Parathyroid adenoma (tissue), 2 donors: ENCODE data around the gene KYAT1.

Experiments used
- H2AFZ ChIP-seq: fragments of 300-600 bp; sonication (generic); one replicate; pipeline ENCODE4 v1.7.0; 2017; ENCODE audit warnings: antibody characterized with exemption, mild to moderate bottlenecking
- H3K27ac ChIP-seq: fragments of 300-600 bp; sonication (generic); one replicate; pipeline ENCODE4 v1.7.0; 2017
- H3K27me3 ChIP-seq: fragments of 300-600 bp; sonication (generic); one replicate; pipeline ENCODE4 v1.7.0; 2017; ENCODE audit warnings: low read length; ENCODE audit not compliant: control insufficient read depth, insufficient read depth
- H3K36me3 ChIP-seq: fragments of 300-600 bp; sonication (generic); one replicate; pipeline ENCODE4 v1.7.0; 2017; ENCODE audit warnings: low read length; ENCODE audit not compliant: control insufficient read depth, insufficient read depth
- H3K4me1 ChIP-seq: fragments of 300-600 bp; sonication (generic); one replicate; pipeline ENCODE4 v1.7.0; 2017; ENCODE audit warnings: control low read depth
- H3K4me2 ChIP-seq: fragments of 300-600 bp; sonication (generic); one replicate; pipeline ENCODE4 v1.7.0; 2017; ENCODE audit warnings: low read length
- H3K4me3 ChIP-seq: fragments of 300-600 bp; sonication (generic); one replicate; pipeline ENCODE4 v1.7.0; 2017; ENCODE audit warnings: low read depth, low read length
- H3K79me2 ChIP-seq: fragments of 300-600 bp; sonication (generic); one replicate; pipeline ENCODE4 v1.7.0; 2017; ENCODE audit warnings: control low read depth
- H3K9ac ChIP-seq: fragments of 300-600 bp; sonication (generic); one replicate; pipeline ENCODE4 v1.7.0; 2017; ENCODE audit warnings: mild to moderate bottlenecking
- H3K9me3 ChIP-seq: fragments of 300-600 bp; sonication (generic); one replicate; pipeline ENCODE4 v1.7.0; 2017; ENCODE audit warnings: low read length; ENCODE audit not compliant: control insufficient read depth
- CTCF ChIP-seq: fragments of 300-600 bp; sonication (generic); IDR thresholded peaks from one replicate; pipeline ENCODE4 v1.7.0; 2017; ENCODE audit warnings: antibody characterized with exemption, mild to moderate bottlenecking
- donor health status: primary hyperparathyroidism.

Gene KYAT1

GRCh38 chr9:128903871-128904620 lies 22.3 kb upstream of the KYAT1 start:
- H3K4me1 ChIP-seq = no peaks in the 10 kb centered on the region
- H3K4me3 ChIP-seq = no peak overlapping the region
- no peak overlapping the region for H3K9ac ChIP-seq
- H3K4me2 ChIP-seq = no peak overlapping the region
- peaks cover 3% of the 10 kb centered on the region for H3K79me2 ChIP-seq
- no peak overlapping the region for H3K27ac ChIP-seq
- no peak for TF ChIP-seq CTCF
- no peak overlapping the region for H2AFZ ChIP-seq
- no peaks in the 10 kb centered on the region for H3K36me3 ChIP-seq
- H3K9me3 ChIP-seq = no peaks in the 10 kb centered on the region
- H3K27me3 ChIP-seq = no peaks in the 10 kb centered on the region

GRCh38 chr9:128903079-128903461 lies 21.3 kb upstream of the KYAT1 start:
- TF ChIP-seq CTCF = no peak
- Histone ChIP-seq H3K4me2 (no peak overlapping the region), H3K9me3 (no peaks in the 10 kb centered on the region), H3K27ac (no peak overlapping the region), H3K27me3 (no peaks in the 10 kb centered on the region), H2AFZ (no peak overlapping the region), H3K79me2 (peaks cover 2% of the 10 kb centered on the region), H3K36me3 (no peaks in the 10 kb centered on the region), H3K9ac (no peak overlapping the region), H3K4me3 (no peak overlapping the region), H3K4me1 (no peaks in the 10 kb centered on the region)

- Histone ChIP-seq H2AFZ (no peak overlapping the region), H3K4me1 (no peaks in the 10 kb centered on the region), H3K27me3 (no peaks in the 10 kb centered on the region), H3K36me3 (no peaks in the 10 kb centered on the region), H3K79me2 (peaks cover 2% of the 10 kb centered on the region), H3K4me3 (no peak overlapping the region), H3K9ac (no peak overlapping the region), H3K27ac (no peak overlapping the region), H3K4me2 (no peak overlapping the region), H3K9me3 (no peaks in the 10 kb centered on the region)
- TF ChIP-seq CTCF = no peak
Measured at GRCh38 chr9:128902351-128903078, 20.8 kb upstream of the KYAT1 start.

- H3K9ac ChIP-seq = no peak overlapping the region
- H3K4me1 ChIP-seq = no peaks in the 10 kb centered on the region
- no peaks in the 10 kb centered on the region for H3K9me3 ChIP-seq
- no peaks in the 10 kb centered on the region for H3K27me3 ChIP-seq
- no peak overlapping the region for H3K27ac ChIP-seq
- H3K4me3 ChIP-seq = no peak overlapping the region
- no peak for TF ChIP-seq CTCF
- no peak overlapping the region for H3K4me2 ChIP-seq
- peaks cover 2% of the 10 kb centered on the region for H3K79me2 ChIP-seq
- no peak overlapping the region for H2AFZ ChIP-seq
- no peaks in the 10 kb centered on the region for H3K36me3 ChIP-seq
Measured at GRCh38 chr9:128901822-128902221, 20.1 kb upstream of the KYAT1 start.
